HepG2 (cell line): Measurements from ENCODE around the gene ARL5C. TPM values are rescaled to one million over a fixed set of nuclear protein-coding genes. Genes with fewer than 3 reads are reported as not detected.

Experiments
- AKAP8 ChIP-seq: sonication (generic); formaldehyde crosslinking; IDR thresholded peaks from 2 replicates; pipeline ENCODE4 v1.5.1; 2020; ENCODE audit warnings: mild to moderate bottlenecking, missing genetic modification reagents
- EEA1 ChIP-seq: sonication (generic); formaldehyde crosslinking; IDR thresholded peaks from 2 replicates; pipeline ENCODE4 v1.5.1; 2020; ENCODE audit warnings: mild to moderate bottlenecking, missing genetic modification reagents, borderline replicate concordance
- GATAD1 ChIP-seq: IDR thresholded peaks from 2 replicates; pipeline ENCODE4 v1.6.1; 2016; ENCODE audit warnings: missing genetic modification reagents, missing compliant biosample characterization
- GATAD2A ChIP-seq: IDR thresholded peaks from 2 replicates; pipeline ENCODE4 v1.6.1; 2016
- HNF1B ChIP-seq: sonication (generic); formaldehyde crosslinking; IDR thresholded peaks from 2 replicates; pipeline ENCODE4 v1.5.1; 2020; ENCODE audit warnings: mild to moderate bottlenecking, moderate library complexity, missing genetic modification reagents
- IKZF1 ChIP-seq: fragments of 450-650 bp; IDR thresholded peaks from 2 replicates; pipeline ENCODE4 v1.7.1; 2016
- KDM4B ChIP-seq: sonication (generic); formaldehyde crosslinking; IDR thresholded peaks from 2 replicates; pipeline ENCODE4 v1.4.0; 2020; ENCODE audit warnings: missing genetic modification reagents
- NR1H2 ChIP-seq: sonication (generic); formaldehyde crosslinking; IDR thresholded peaks from 2 replicates; pipeline ENCODE4 v1.8.1; 2022; ENCODE audit warnings: low read depth, missing genetic modification reagents, borderline replicate concordance
- PCBP1 ChIP-seq: fragments of 200-400 bp; formaldehyde crosslinking; IDR thresholded peaks from 2 replicates; pipeline ENCODE4 v1.6.1; 2017; ENCODE audit warnings: mild to moderate bottlenecking, low read depth, low read length, borderline replicate concordance
- RFX3 ChIP-seq: IDR thresholded peaks from 2 replicates; pipeline ENCODE4 v1.6.1; 2016; ENCODE audit warnings: missing biosample characterization, missing genetic modification reagents
- RNF2 ChIP-seq: fragments of 450-650 bp; conservative IDR thresholded peaks from 2 replicates; pipeline ENCODE4 v1.6.1; 2016; ENCODE audit warnings: low read depth
- SAP130 ChIP-seq: IDR thresholded peaks from 2 replicates; pipeline ENCODE4 v1.6.1; 2016; ENCODE audit warnings: low read depth
- SATB2 ChIP-seq: sonication (generic); formaldehyde crosslinking; IDR thresholded peaks from 2 replicates; pipeline ENCODE4 v1.5.0; 2020; ENCODE audit warnings: missing genetic modification reagents
- SMAD1 ChIP-seq: sonication (generic); formaldehyde crosslinking; IDR thresholded peaks from 2 replicates; pipeline ENCODE4 v1.4.0; 2020; ENCODE audit warnings: missing genetic modification reagents, low read depth, mild to moderate bottlenecking, borderline replicate concordance
- TBP ChIP-seq: sonication (generic); formaldehyde crosslinking; IDR thresholded peaks from 2 replicates; pipeline ENCODE4 v1.5.0; 2020; ENCODE audit warnings: missing genetic modification reagents
- WIZ ChIP-seq: sonication (generic); formaldehyde crosslinking; IDR thresholded peaks from 2 replicates; pipeline ENCODE4 v1.5.1; 2020; ENCODE audit warnings: mild to moderate bottlenecking, missing genetic modification reagents
- ZBTB38 ChIP-seq: sonication (generic); formaldehyde crosslinking; IDR thresholded peaks from 2 replicates; pipeline ENCODE4 v1.5.1; 2020; ENCODE audit warnings: mild to moderate bottlenecking, missing genetic modification reagents
- ZNF253 ChIP-seq: sonication (generic); formaldehyde crosslinking; IDR thresholded peaks from 2 replicates; pipeline ENCODE4 v1.8.0; 2022; ENCODE audit warnings: mild to moderate bottlenecking, missing genetic modification reagents, borderline replicate concordance
- ZNF660 ChIP-seq: sonication (generic); formaldehyde crosslinking; IDR thresholded peaks from 2 replicates; pipeline ENCODE4 v1.5.1; 2020; ENCODE audit warnings: mild to moderate bottlenecking, low read depth, missing genetic modification reagents, borderline replicate concordance
- ZNF780A ChIP-seq: sonication (generic); formaldehyde crosslinking; IDR thresholded peaks from 2 replicates; pipeline ENCODE4 v1.8.0; 2022; ENCODE audit warnings: mild to moderate bottlenecking, missing genetic modification reagents, moderate library complexity
- ZNF839 ChIP-seq: sonication (generic); formaldehyde crosslinking; IDR thresholded peaks from 2 replicates; pipeline ENCODE4 v1.4.0; 2020; ENCODE audit warnings: missing genetic modification reagents, mild to moderate bottlenecking, borderline replicate concordance
- ZSCAN9 ChIP-seq: IDR thresholded peaks from 2 replicates; pipeline ENCODE4 v1.6.1; 2016; ENCODE audit warnings: borderline replicate concordance
- polyA plus RNA-seq, 8 experiments: library from polyadenylated mRNA; depleted of rRNA in 3 of 8; stranded (reverse) in 7 of 8; unstranded in 1 of 8; fragments of >200 nt; fragmentation: Illumina TruSeq in 4 of 8; extraction: Trizol in 4 of 8; gene quantifications; 2 replicates each; pipeline versions ENCODE4 v1.2.1 to v1.2.3, GENCODE V29; 2011 to 2016; ENCODE audit warnings: low read depth in 4 of 8, missing spikeins in 1 of 8, mixed read lengths in 1 of 8; ENCODE audit not compliant: insufficient read depth in 1 of 8
- total RNA-seq, 5 experiments: library from RNA; depleted of rRNA; stranded (reverse); fragments of >200 nt; fragmentation: Illumina TruSeq; extraction: Trizol; gene quantifications; 2 replicates each; pipeline ENCODE4 v1.2.3, GENCODE V29; 2016; ENCODE audit warnings: low read depth in 1 of 5
- TF ChIP-seq, protein P1 (sequence below): sonication (generic); formaldehyde crosslinking; IDR thresholded peaks from 2 replicates; pipeline ENCODE4 v1.4.0; 2020; ENCODE audit warnings: missing genetic modification reagents
- TF ChIP-seq, protein P2 (sequence below): sonication (generic); formaldehyde crosslinking; IDR thresholded peaks from 2 replicates; pipeline ENCODE4 v1.8.0; 2022; ENCODE audit warnings: mild to moderate bottlenecking, missing genetic modification reagents; ENCODE audit not compliant: insufficient replicate concordance
- TF ChIP-seq, protein P3 (sequence below): sonication (generic); formaldehyde crosslinking; IDR thresholded peaks from 2 replicates; pipeline ENCODE4 v1.5.0; 2020; ENCODE audit warnings: missing genetic modification reagents, mild to moderate bottlenecking, borderline replicate concordance

Gene ARL5C
- total and polyA plus RNA-seq, 2 of the 13 experiments (the other 11 are each of a cell fraction or from before 2014, with no cell fraction given): not detected

DNA sequence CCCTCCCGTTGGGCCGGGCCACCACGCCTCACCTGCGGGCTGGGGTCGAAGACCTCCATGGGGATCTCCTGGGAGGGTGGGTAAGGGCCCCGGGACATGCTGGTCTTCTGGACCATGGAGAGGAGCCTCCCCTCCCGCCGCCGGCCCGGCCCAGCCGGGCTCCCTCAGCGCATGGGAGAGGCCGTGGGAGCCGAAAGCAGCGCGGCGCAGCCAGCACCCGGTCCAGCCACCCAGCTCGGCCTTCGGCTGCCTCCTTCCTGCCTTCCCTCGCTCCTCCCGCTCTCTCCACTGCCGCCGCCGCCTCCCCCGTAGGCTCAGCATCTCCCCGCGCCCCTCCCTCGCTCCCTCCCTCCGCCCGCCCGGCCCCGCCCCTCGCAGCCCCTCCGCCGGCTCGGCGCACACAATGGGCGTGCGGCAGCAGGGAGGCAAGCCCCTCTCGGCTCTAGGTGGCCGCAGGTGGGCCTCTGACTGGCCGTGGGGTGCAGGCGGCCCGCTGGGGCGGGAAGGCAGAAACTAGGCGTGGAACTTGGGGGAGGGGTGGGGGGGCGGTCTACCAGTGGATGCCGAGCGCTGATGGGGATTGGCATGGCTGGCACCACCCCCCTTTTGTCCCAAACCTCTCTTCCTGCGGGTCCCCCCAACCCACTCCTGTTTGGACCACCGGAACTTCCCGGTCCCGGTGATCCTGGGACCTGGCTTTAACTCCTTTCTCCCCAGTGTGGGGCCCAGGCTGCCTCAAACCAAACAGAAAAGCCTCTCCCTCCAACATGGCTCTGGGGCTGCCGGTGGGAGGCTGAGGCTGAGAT is 31.6 kb upstream of the ARL5C start, which contains the start of gene CACNB1 (continued):
- TF ChIP-seq SATB2 (CRISPR knock-in tag): no peak
- TF ChIP-seq IKZF1: no peak
- no peak for TF ChIP-seq KDM4B (CRISPR knock-in tag)
- TF ChIP-seq GATAD1 (CRISPR knock-in tag): no peak; the same call in 1 of the 2 replicates
- TF ChIP-seq RNF2: no peak
- TF ChIP-seq AKAP8 (CRISPR knock-in tag): no peak
- TF ChIP-seq ZNF780A (CRISPR knock-in tag): 0 out of 2 replicates have a peak, but pooled peaks have one; percentile 52
- no peak for TF ChIP-seq NR1H2 (CRISPR knock-in tag)
- TF ChIP-seq ZNF253: 0 out of 2 replicates have a peak, but pooled peaks have one; percentile 11
- TF ChIP-seq, protein P1, sequence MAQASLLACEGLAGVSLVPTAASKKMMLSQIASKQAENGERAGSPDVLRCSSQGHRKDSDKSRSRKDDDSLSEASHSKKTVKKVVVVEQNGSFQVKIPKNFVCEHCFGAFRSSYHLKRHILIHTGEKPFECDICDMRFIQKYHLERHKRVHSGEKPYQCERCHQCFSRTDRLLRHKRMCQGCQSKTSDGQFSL (CRISPR knock-in tag): peak; percentile 70
- TF ChIP-seq SAP130 (CRISPR knock-in tag): peak; percentile 68; the same call in 1 of the 2 replicates
- TF ChIP-seq ZNF660 (CRISPR knock-in tag): no peak
- TF ChIP-seq ZBTB38 (CRISPR knock-in tag): no peak
- TF ChIP-seq, protein P2, sequence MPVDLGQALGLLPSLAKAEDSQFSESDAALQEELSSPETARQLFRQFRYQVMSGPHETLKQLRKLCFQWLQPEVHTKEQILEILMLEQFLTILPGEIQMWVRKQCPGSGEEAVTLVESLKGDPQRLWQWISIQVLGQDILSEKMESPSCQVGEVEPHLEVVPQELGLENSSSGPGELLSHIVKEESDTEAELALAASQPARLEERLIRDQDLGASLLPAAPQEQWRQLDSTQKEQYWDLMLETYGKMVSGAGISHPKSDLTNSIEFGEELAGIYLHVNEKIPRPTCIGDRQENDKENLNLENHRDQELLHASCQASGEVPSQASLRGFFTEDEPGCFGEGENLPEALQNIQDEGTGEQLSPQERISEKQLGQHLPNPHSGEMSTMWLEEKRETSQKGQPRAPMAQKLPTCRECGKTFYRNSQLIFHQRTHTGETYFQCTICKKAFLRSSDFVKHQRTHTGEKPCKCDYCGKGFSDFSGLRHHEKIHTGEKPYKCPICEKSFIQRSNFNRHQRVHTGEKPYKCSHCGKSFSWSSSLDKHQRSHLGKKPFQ (CRISPR knock-in tag): no peak
- no peak for TF ChIP-seq WIZ
- no peak for TF ChIP-seq ZSCAN9 (CRISPR knock-in tag)
- no peak for TF ChIP-seq GATAD2A
- TF ChIP-seq HNF1B (CRISPR knock-in tag): no peak; the same call in 1 of the 2 replicates
- no peak for TF ChIP-seq PCBP1
- TF ChIP-seq RFX3 (CRISPR knock-in tag): no peak
- peak; percentile 32; the same call in 1 of the 2 replicates for TF ChIP-seq EEA1 (CRISPR knock-in tag)
- no peak for TF ChIP-seq TBP (CRISPR knock-in tag)
- no peak for TF ChIP-seq ZNF839 (CRISPR knock-in tag)
- TF ChIP-seq SMAD1 (CRISPR knock-in tag): no peak
- TF ChIP-seq, protein P3, sequence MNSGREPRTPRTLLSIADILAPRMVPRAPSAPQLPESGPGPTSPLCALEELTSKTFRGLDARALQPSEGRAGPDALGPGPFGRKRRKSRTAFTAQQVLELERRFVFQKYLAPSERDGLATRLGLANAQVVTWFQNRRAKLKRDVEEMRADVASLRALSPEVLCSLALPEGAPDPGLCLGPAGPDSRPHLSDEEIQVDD (CRISPR knock-in tag): no peak
